Muscle of back (tissue), 11 donors: ENCODE results near the gene NRG2. TPM values are rescaled to one million over a fixed set of nuclear protein-coding genes. Genes with fewer than 3 reads are reported as not detected.
A peak's percentile ranks its signal among the peaks of the same experiment; 100 is the strongest.

Source experiments
- DNase-seq, 3 donors: peaks; one replicate each; pipeline versions ENCODE4 v3.0.0 to v3.0.0-alpha.2; 2013
- polyA plus RNA-seq, 10 donors: library from polyadenylated mRNA; unstranded; fragments of 120-200 nt; gene quantifications; one replicate each; pipeline ENCODE4 v1.2.1, GENCODE V29; 2013; ENCODE audit not compliant: insufficient read length in 10 of 10

The NRG2 gene
- polyA plus RNA-seq, 10 donors: 0.64 to 2.1 (median 1.5) TPM

DNA sequence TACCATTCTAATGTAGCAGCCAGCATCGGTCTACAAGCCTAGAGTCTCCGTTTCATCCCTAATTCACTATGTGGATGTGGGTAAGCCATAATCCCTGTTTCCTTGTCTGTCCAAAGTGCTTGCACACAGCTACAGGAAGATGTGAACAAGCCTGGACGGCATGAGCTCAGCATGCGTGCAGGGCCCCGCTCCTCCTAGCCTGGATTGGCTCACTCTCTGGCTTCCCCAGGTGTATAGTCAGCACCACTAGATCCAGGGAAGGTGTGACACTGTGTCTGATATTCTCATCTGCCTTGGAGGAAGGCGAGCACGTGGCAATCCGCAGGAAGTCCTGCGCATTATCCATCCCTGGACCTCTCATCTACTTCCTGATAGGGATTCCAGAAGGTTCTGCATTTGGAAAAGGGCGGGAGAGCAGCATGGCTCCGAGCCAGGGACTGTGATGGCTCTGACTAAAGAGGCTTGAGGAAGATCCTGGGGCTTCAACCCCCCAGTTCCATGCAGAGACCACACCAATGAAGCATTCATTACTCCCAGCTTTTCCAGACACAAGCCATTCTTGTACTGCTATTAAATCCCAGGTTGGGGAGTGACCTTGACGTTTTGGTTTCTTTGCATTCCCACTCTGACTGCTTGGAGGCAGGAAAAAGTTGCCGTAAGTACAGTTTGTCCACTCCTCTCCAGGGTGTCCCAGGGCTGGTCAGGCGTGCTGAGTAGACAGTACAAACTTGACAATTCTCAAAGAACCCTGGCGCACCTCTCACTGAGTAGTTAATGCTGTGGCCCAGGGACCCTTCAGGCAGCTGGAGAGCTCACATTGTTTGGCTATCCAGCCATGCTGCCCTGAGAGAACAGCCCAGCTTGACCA lies 181.8 kb downstream of the NRG2 start:
- DNase-seq: no peak

DNA sequence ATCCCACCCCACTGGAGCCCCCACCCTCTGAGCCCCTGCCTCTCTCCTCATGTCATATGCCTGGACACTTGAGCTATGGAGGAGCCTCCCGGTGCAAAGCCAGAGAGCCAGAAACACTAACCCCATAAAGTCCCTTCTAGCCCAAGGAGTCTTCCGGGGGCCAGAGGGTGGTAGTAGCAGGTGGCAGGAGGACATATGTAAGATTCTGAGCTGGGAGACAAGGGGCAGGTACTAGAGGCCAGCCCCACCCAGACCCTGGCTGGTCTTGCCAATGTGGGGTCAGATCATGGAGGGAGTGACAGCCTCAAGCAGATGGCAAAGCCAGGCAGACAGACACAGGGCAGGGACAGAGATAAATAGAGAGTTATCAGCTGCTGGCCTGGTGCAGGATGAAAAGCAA lies 184.1 kb downstream of the NRG2 start:
- no peak for DNase-seq

DNA sequence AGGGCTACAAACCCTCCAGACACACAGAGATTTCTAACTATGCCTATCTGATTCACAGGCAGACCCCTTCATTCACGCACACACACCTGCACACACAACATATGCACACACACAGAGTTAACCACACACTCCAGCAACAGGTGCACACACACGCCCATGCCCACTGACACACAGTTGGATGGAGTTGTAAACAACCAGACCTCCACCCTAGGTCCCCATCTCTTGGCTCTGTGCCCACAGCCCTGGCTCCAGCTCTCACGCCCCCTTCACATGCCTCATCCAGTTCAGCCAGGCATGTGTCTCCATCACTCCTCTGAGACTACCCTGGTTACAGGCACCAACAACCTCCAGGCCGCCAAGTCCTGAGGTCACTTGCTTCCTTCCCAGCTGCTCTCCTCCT lies 186.4 kb downstream of the NRG2 start:
- peak in 1 of 3 donors; percentile 15 for DNase-seq

DNA sequence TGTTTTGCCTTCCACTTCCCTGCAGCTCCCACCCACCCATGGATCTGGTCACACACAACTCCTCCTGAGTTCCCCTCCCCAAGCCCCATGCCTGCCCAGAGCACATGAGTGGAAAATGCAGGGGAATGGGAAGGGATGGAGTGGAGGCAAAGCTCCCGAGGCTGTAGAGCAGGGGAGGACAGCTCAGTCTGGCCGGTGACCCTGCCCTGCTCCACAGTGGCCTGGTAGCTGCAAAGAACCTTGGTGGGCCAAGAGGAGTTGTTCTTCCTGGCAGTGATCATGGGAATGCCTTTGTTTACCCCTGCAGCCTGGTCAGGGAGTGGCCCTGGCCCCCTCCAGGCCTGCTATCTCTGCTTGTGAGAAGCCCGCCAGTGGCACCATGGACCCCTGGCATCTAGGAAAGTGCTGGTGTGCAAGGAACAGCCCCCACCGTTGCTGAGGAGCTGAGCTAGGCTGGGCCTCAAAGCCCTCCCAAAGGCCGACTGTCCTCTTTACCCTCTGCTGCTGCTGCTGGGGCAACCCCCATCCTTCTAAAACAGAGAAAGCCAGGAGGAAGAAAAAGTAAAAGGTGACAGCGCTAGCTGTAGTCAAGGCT lies 187.1 kb downstream of the NRG2 start:
- no peak for DNase-seq

DNA sequence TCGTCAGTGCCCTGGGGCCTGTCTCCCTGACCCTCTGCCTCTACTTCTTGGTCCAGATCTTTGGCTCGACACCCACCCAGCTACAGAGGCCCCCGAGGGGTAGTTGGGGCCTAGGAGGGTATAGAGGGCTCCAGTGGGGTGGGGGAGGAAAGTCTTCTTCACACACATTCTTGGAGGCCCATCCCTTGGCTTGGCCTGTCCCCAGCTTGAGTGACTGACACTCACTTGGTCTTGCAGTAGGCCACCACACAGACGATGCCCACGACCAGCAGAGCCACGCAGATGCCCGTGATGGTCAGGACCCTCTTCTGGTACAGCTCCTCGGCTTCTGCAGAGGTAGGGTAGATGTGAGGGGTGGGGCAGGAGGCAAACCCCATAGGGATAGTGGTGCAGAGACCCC lies 187.6 kb downstream of the NRG2 start:
- no peak for DNase-seq

GRCh38 chr5:139854953-139855352 lies 188.1 kb downstream of the NRG2 start:
- no peak for DNase-seq

- DNase-seq: no peak
These were observed 189.0 kb downstream of the NRG2 start for GRCh38 chr5:139854029-139854605.

- DNase-seq: no peak
These were observed 190.4 kb downstream of the NRG2 start for GRCh38 chr5:139852696-139853095.

DNA sequence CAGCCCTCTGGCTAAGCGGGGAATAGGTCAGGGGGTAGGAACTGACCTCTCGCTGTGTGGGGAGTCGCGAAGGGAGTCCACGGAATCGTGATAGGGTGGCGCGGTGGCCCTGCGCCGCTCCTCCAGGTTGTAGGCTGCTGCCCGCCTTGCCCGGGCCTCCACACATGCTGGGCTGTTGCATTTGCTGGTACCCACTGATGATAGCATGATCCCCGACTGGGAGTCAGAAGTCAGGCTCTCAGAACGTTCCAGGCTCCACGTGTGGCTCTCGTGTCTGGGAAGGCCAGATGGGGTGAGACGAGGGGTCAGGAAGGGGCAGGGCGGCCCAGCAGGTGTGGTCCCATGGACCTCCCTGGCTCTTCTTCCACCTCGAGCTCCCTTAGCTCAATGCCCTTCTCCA lies 191.5 kb downstream of the NRG2 start:
- no peak for DNase-seq

- no peak for DNase-seq
These were observed 192.6 kb downstream of the NRG2 start for GRCh38 chr5:139850423-139851016.

GRCh38 chr5:139849942-139850341 lies 193.2 kb downstream of the NRG2 start:
- peak in 1 of 3 donors; percentile 20 for DNase-seq

DNA sequence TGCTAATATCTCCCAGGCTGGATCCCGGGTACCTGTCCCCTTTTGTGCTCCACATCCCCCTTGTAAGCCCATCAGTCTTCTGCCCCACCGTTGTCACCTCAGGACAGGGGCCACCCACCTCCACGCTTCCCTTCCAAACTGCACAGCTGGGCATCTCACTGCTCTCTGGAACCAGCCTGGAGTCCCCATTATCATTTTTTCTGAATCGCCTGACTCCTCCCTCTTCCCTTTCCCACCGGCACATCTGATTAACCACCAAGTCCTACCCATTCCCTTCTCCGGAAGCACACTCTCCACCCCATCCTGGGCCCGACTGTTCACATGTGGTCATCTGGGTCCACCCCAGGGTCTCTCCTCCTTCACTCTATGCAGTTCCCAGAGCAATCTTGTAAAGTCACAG lies 193.6 kb downstream of the NRG2 start:
- DNase-seq: no peak

GRCh38 chr5:139848508-139849100 lies 194.5 kb downstream of the NRG2 start:
- DNase-seq: no peak

DNA sequence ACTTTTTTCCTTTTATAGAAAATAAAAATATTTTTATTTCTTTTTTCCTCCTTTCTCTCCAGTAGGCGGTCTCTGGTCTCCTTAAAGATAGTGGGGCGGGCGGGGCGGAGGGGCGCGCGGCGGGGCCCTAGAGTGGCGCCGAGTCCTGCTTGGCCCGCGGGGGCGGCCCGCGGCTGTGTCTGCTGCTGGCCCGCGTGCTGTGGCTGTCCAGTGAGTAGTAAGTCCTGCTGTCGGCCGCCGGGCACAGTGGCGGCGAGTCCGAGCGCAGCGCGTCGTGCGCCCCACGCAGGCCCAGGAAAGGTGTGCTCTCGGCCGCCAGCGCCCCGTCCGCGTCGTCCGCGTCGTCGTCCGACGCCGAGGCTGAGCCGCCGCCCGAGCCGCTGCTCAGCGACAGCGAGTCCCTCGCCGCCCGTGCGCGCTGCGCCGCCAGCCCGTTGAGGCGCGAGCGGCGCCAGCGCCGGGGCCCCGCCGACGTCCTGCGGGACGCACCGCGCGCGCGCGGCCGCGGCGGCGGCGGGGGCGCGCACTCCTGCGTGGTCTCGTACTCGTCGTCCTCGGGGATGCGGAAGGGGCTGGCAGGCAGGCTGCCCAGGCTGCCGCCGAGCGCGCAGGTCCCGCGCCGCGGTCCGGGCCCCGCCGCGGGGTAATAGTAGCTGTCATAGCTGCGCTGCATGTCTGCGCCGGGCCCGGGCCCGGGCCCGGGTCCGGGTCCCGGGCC lies 195.2 kb downstream of the NRG2 start:
- peak; percentile 32 to 69 (median 67) for DNase-seq

DNA sequence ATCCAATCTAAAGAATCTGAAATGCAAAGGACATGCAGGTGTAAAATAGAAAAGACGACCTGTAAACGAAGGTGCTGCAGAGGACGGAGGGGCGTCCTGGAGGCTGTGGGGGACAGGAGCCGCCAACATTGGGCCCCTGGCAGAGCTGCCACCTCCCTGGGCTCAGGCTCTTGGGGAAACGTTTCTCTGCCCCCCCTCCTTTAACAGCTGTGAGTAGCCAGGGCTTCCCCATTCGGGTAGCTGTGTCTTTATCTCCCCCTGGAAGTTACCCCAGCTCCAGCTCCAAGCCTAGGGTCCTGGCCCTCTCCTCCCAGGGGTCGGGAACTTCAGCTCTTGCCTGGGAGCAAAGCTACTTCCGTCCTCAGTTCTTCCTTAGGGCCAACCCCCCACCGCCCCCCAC lies 196.0 kb downstream of the NRG2 start:
- no peak for DNase-seq

GRCh38 chr5:139845846-139846681 lies 197.0 kb downstream of the NRG2 start:
- no peak for DNase-seq

DNA sequence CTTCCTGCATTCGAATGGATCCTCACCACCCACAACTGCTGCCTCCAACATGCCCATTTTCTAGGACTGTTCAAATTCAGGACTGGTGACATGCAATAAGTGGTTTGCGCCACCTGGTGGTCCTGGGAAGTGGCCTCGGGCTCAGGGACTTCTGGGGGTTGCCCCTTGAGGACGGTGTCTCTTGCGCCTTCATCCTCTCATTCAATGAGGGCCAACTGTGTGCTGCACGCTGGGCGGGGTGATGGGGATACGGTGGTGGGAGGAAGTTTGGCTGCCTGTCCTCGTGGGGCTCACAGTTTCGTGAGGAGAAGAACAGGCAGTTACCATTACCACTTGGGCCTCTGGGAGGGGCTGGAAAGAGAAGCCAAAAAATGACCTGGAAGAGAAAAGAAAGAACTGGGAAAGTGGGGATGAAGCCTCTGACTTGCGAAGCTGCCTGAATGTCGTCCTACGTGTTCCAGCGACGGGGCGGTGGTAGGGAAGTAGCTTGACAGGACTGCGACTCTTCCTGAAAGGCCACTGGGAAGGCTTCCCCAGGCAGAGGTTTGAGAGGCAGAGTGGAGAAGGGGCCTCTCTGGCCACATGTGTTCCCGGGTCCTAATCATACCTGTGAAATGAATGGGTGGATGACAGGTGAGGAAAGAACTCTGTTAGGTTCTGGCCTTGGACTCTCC lies 198.5 kb downstream of the NRG2 start:
- DNase-seq: peak in 2 of 3 donors; percentile 48 to 61

DNA sequence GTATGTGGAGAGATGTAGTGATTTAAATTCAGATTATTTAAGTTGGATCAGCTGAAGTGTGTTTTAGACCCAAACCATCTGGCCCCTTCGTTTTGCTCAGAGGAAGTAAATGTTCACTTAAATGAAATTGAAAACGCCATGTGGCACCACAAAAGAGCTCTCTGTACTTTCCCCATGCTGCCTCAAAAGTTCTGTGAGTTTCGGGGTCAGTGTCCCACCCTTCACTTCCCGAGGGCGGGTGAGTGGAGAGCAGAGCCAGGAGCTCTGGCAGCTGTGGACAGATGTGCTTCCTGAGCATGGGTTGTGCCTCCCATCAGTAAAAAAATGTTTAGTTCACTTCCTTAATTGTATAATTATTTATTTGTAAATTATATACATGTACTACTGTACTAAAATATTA lies 199.1 kb downstream of the NRG2 start:
- DNase-seq: no peak

- no peak for DNase-seq
These were observed 200.8 kb downstream of the NRG2 start for GRCh38 chr5:139842321-139842720.

- DNase-seq: no peak
These were observed 201.6 kb downstream of the NRG2 start for GRCh38 chr5:139841549-139841948.
